ENCODE data around the gene PADI2. TPM values are rescaled to one million over a fixed set of nuclear protein-coding genes. Genes with fewer than 3 reads are reported as not detected.

Gene PADI2
- total RNA-seq, 2 donors from 2014 or later, result 0.27 to 2.3 TPM

DNA sequence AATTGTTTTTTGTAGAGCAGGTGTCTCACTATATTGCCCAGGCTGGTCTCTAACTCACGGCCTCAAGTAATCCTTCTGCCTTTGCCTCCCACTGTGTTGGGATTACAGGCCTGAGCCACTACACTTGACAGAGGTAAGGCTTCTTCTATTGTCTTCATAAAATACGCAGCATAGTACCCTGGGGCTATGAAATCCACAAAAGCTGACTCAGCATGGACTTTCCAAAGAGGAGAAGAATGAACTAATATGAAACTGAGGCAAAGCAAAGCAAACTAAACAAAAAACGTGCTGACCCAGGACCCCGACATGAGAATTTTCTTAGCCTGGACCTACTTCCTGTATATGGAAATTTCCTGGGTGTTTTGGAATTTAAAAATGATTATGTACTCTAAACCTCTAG is 89.0 kb downstream of the PADI2 start:
- Histone ChIP-seq H3K27ac (no peak overlapping the region), H3K27me3 (replicated peaks; ENCODE audit: insufficient read depth) (no peaks in the 10 kb centered on the region), H3K36me3 (peaks cover 34% of the 10 kb centered on the region), H3K4me3 (no peak overlapping the region), H3K9me3 (no peaks in the 10 kb centered on the region), H3K4me1 (ENCODE audit: control insufficient read depth in 1 of 2, low read depth in 2 of 2) (no peaks in the 10 kb centered on the region)
- DNase-seq (ENCODE audit: low spot score), result no peak
- no peak for ATAC-seq (ENCODE audit: insufficient number of reproducible peaks, low FRiP score, low read depth)
- TF ChIP-seq, protein P1, sequence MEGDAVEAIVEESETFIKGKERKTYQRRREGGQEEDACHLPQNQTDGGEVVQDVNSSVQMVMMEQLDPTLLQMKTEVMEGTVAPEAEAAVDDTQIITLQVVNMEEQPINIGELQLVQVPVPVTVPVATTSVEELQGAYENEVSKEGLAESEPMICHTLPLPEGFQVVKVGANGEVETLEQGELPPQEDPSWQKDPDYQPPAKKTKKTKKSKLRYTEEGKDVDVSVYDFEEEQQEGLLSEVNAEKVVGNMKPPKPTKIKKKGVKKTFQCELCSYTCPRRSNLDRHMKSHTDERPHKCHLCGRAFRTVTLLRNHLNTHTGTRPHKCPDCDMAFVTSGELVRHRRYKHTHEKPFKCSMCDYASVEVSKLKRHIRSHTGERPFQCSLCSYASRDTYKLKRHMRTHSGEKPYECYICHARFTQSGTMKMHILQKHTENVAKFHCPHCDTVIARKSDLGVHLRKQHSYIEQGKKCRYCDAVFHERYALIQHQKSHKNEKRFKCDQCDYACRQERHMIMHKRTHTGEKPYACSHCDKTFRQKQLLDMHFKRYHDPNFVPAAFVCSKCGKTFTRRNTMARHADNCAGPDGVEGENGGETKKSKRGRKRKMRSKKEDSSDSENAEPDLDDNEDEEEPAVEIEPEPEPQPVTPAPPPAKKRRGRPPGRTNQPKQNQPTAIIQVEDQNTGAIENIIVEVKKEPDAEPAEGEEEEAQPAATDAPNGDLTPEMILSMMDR (IDR thresholded peaks at IDR 0.05), result no peak

DNA sequence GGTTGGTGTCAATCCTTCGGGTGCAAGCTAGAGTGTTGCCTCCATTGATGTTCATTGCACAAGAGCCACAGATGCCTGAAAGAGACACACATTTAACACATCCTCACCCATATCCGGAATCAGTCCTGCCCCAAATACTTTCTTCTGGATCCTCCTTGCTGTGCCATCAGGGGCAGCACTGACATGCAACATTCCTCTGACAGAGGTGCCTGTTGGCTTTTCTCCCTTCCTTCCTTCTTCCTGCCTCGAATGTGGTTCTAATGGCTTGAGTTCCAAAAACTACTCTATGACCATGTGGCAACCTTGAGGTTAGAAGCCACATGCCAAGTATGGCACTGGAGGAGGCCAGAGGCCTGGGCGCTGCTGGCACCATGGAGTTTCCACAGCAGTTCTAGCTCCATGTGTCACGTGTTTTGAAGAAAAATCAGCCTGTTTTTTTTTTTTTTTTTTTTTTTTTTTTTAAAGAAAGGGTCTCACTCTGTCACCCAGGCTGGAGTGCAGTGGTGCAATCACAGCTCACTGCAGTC is 90.5 kb downstream of the PADI2 start:
- Histone ChIP-seq H3K4me3 (no peak overlapping the region), H3K27me3 (replicated peaks; ENCODE audit: insufficient read depth) (no peaks in the 10 kb centered on the region), H3K4me1 (ENCODE audit: control insufficient read depth in 1 of 2, low read depth in 2 of 2) (no peaks in the 10 kb centered on the region), H3K36me3 (peaks cover 44% of the 10 kb centered on the region), H3K27ac (no peak overlapping the region), H3K9me3 (no peaks in the 10 kb centered on the region)
- ATAC-seq (ENCODE audit: insufficient number of reproducible peaks, low FRiP score, low read depth) (no peak), DNase-seq (ENCODE audit: low spot score) (no peak)
- TF ChIP-seq, protein P1 (IDR thresholded peaks at IDR 0.05), result no peak

DNA sequence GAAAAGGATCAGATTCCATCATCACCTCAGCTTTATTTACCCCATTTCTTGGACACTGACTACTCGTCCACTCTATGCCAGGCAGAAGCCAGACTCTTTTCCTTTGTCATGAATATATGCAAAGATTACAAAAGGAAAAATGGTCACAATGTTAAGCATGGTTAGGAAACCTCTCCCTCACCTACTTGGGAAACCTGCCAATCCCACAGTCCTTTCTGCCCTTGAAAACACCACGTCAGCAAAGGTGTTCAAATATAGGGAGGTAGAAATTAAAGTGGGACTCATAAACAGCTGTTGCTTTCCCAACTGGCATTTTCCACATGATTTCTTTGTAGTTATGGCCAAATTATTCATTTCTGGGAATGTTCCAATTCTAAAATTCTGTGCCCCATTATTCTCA is 91.4 kb downstream of the PADI2 start:
- H3K36me3 ChIP-seq, result peaks cover 52% of the 10 kb centered on the region
- no peak overlapping the region for H3K27ac ChIP-seq
- no peak for ATAC-seq (ENCODE audit: insufficient number of reproducible peaks, low FRiP score, low read depth)

DNA sequence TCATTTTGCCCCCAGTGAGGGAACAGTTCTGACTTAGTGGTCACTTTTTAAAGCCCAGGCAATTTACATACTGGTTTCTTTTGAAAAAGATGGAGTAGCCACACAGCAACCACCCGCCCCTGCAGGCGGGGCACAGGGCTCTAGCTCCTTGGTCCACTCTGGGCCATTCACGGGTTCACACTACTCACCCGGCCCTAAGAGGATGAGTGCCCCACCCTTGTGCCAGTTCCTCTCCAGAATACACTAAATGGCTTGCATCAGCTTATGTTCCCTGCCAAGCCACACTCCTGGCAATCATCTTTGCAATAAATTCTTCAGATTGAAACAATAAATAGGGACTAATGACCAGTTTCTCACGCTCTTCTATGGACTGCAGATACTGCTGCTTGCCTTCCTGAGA is 91.8 kb downstream of the PADI2 start:
- Histone ChIP-seq H3K4me1 (ENCODE audit: control insufficient read depth in 1 of 2, low read depth in 2 of 2) (no peaks in the 10 kb centered on the region), H3K27ac (no peak overlapping the region), H3K4me3 (no peak overlapping the region), H3K9me3 (no peaks in the 10 kb centered on the region), H3K27me3 (replicated peaks; ENCODE audit: insufficient read depth) (no peaks in the 10 kb centered on the region), H3K36me3 (peaks cover 50% of the 10 kb centered on the region)
- DNase-seq (ENCODE audit: low spot score) (no peak), ATAC-seq (ENCODE audit: insufficient number of reproducible peaks, low FRiP score, low read depth) (no peak)
- TF ChIP-seq, protein P1 (IDR thresholded peaks at IDR 0.05), result no peak

More for the DNA sequence above, 91.4 kb downstream of the PADI2 start:
- H3K4me3 ChIP-seq, result no peak overlapping the region
- TF ChIP-seq, protein P1 (IDR thresholded peaks at IDR 0.05), result no peak
- no peaks in the 10 kb centered on the region for H3K9me3 ChIP-seq
- no peaks in the 10 kb centered on the region for H3K27me3 ChIP-seq (replicated peaks; ENCODE audit: insufficient read depth)
- no peak for DNase-seq (ENCODE audit: low spot score)
- H3K4me1 ChIP-seq (ENCODE audit: control insufficient read depth in 1 of 2, low read depth in 2 of 2), result no peaks in the 10 kb centered on the region

DNA sequence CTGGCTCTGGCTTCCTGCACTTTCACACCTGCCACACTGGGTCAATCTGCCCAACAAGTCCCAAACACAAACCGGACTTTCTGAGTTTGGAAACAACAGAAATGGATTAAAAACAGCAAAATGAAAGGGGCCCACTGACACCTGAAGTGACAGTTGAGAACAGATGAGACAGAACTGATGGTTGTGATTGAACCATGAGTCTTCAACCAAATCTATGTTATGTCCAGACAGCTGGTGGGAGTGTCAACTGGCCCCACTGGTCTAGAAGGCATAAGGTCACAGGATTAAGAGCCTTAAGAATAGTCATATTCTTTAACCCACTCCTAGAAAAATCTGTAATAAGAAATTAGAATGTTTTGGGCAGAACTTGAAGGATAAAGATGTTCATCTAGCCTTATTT is 94.5 kb downstream of the PADI2 start:
- no peak for DNase-seq (ENCODE audit: low spot score)
- TF ChIP-seq, protein P1 (IDR thresholded peaks at IDR 0.05), result no peak
- no peak overlapping the region for H3K4me3 ChIP-seq
- H3K27me3 ChIP-seq (replicated peaks; ENCODE audit: insufficient read depth), result no peaks in the 10 kb centered on the region
- H3K27ac ChIP-seq, result no peak overlapping the region
- H3K9me3 ChIP-seq, result no peaks in the 10 kb centered on the region
- peaks cover 64% of the 10 kb centered on the region for H3K36me3 ChIP-seq
- no peak for ATAC-seq (ENCODE audit: insufficient number of reproducible peaks, low FRiP score, low read depth)
- H3K4me1 ChIP-seq (ENCODE audit: control insufficient read depth in 1 of 2, low read depth in 2 of 2), result no peaks in the 10 kb centered on the region
